ENCODE measurements around the gene KRTAP1-3.

DNA sequence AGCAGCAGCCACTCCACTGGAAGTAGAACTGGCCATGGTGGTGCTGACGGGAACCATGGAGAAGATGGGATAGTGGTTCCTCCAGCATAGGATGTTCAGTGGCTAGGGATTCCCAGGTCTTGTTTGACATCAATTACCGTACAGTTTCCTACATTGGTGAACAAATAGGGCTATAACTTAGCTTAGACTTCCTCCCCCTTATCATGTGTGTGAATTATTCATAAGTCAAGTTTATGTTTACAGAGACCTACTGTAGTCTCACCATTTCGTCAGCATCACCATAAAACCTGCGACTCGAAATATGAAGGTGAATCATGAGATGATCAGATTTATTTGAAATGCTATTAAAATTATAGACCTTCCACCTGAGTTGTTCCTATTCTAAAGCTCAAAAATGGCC is 24.1 kb upstream of the KRTAP1-3 start:
- TF ChIP-seq POLR2A (IDR thresholded peaks at IDR 0.05; ENCODE audit: low read length) (no peak), GATA1 (IDR thresholded peaks at IDR 0.05; ENCODE audit: low read depth, low read length) (no peak)

All from erythroblast (primary cell).